HepG2 (cell line): ENCODE results near the gene PDZD7. TPM values are rescaled to one million over a fixed set of nuclear protein-coding genes. Genes with fewer than 3 reads are reported as not detected.
A peak's percentile ranks its signal among the peaks of the same experiment; 100 is the strongest.

Source experiments
- CSRNP1 ChIP-seq: sonication (generic); formaldehyde crosslinking; IDR thresholded peaks from 2 replicates; pipeline ENCODE4 v1.8.1; 2023; ENCODE audit warnings: mild to moderate bottlenecking, missing genetic modification reagents
- DMAP1 ChIP-seq: IDR thresholded peaks from 2 replicates; pipeline ENCODE4 v1.6.1; 2016
- E2F5 ChIP-seq: sonication (generic); formaldehyde crosslinking; conservative IDR thresholded peaks from 2 replicates; pipeline ENCODE4 v1.4.0; 2020; ENCODE audit warnings: missing genetic modification reagents
- HIVEP1 ChIP-seq: sonication (generic); formaldehyde crosslinking; IDR thresholded peaks from 2 replicates; pipeline ENCODE4 v1.4.0; 2020; ENCODE audit warnings: mild to moderate bottlenecking, missing genetic modification reagents
- HMGXB4 ChIP-seq, 2 experiments: sonication (generic) in 1 of 2; formaldehyde crosslinking in 1 of 2; IDR thresholded peaks; 2 replicates each; pipeline versions ENCODE4 v1.4.0 to v1.6.1; 2018 to 2020; ENCODE audit warnings: missing genetic modification reagents in 2 of 2, borderline replicate concordance in 1 of 2, low read depth in 1 of 2, mild to moderate bottlenecking in 1 of 2, missing biosample characterization in 1 of 2
- KAT7 ChIP-seq: IDR thresholded peaks from 2 replicates; pipeline ENCODE4 v1.6.1; 2018; ENCODE audit warnings: borderline replicate concordance, missing compliant biosample characterization
- NFIC ChIP-seq: IDR thresholded peaks from 2 replicates; pipeline ENCODE4 v1.6.1; 2012; ENCODE audit warnings: mild to moderate bottlenecking, low read length, inconsistent platforms
- NKX3-1 ChIP-seq: sonication (generic); formaldehyde crosslinking; IDR thresholded peaks from 2 replicates; pipeline ENCODE4 v1.5.0; 2020; ENCODE audit warnings: missing genetic modification reagents
- PHB2 ChIP-seq: fragments of 450-650 bp; IDR thresholded peaks from 2 replicates; pipeline ENCODE4 v1.6.1; 2018; ENCODE audit not compliant: partially characterized antibody
- TBL1XR1 ChIP-seq: fragments of 150-350 bp; IDR thresholded peaks from 2 replicates; pipeline ENCODE4 v1.6.1; 2014; ENCODE audit warnings: borderline replicate concordance, low read length; ENCODE audit not compliant: partially characterized antibody
- TERF1 ChIP-seq: sonication (generic); formaldehyde crosslinking; IDR thresholded peaks from 2 replicates; pipeline ENCODE4 v1.8.0; 2022; ENCODE audit warnings: mild to moderate bottlenecking, missing genetic modification reagents, moderate library complexity
- TFE3 ChIP-seq: IDR thresholded peaks from 2 replicates; pipeline ENCODE4 v1.6.1; 2016
- ZBTB42 ChIP-seq: sonication (generic); formaldehyde crosslinking; IDR thresholded peaks from 2 replicates; pipeline ENCODE4 v1.5.0; 2020; ENCODE audit warnings: mild to moderate bottlenecking, missing genetic modification reagents
- ZFP36L2 ChIP-seq: sonication (generic); formaldehyde crosslinking; IDR thresholded peaks from 2 replicates; pipeline ENCODE4 v1.4.0; 2020; ENCODE audit warnings: missing genetic modification reagents
- ZNF180 ChIP-seq: sonication (generic); formaldehyde crosslinking; IDR thresholded peaks from 2 replicates; pipeline ENCODE4 v1.4.0; 2020; ENCODE audit warnings: low read depth, missing genetic modification reagents, borderline replicate concordance
- ZNF343 ChIP-seq: sonication (generic); formaldehyde crosslinking; IDR thresholded peaks from 2 replicates; pipeline ENCODE4 v1.4.0; 2020; ENCODE audit warnings: mild to moderate bottlenecking, missing genetic modification reagents
- ZNF460 ChIP-seq: sonication (generic); formaldehyde crosslinking; IDR thresholded peaks from 2 replicates; pipeline ENCODE4 v1.5.1; 2020; ENCODE audit warnings: missing genetic modification reagents, mild to moderate bottlenecking, borderline replicate concordance
- ZNF720 ChIP-seq: sonication (generic); formaldehyde crosslinking; IDR thresholded peaks from 2 replicates; pipeline ENCODE4 v1.4.0; 2020; ENCODE audit warnings: missing genetic modification reagents
- ZNF891 ChIP-seq: sonication (generic); formaldehyde crosslinking; IDR thresholded peaks from 2 replicates; pipeline ENCODE4 v1.5.0; 2020; ENCODE audit warnings: mild to moderate bottlenecking, missing genetic modification reagents
- polyA plus RNA-seq, 8 experiments: library from polyadenylated mRNA; depleted of rRNA in 3 of 8; stranded (reverse) in 7 of 8; unstranded in 1 of 8; fragments of >200 nt; fragmentation: Illumina TruSeq in 4 of 8; extraction: Trizol in 4 of 8; gene quantifications; 2 replicates each; pipeline versions ENCODE4 v1.2.1 to v1.2.3, GENCODE V29; 2011 to 2016; ENCODE audit warnings: low read depth in 4 of 8, missing spikeins in 1 of 8, mixed read lengths in 1 of 8; ENCODE audit not compliant: insufficient read depth in 1 of 8
- total RNA-seq, 5 experiments: library from RNA; depleted of rRNA; stranded (reverse); fragments of >200 nt; fragmentation: Illumina TruSeq; extraction: Trizol; gene quantifications; 2 replicates each; pipeline ENCODE4 v1.2.3, GENCODE V29; 2016; ENCODE audit warnings: low read depth in 1 of 5

PDZD7 gene
- total and polyA plus RNA-seq, 2 of the 13 experiments (the other 11 are each of a cell fraction or from before 2014, with no cell fraction given), result 0.58 to 0.73 TPM

- TF ChIP-seq CSRNP1 (CRISPR knock-in tag), result peak; percentile 90; the same call in 1 of the 2 replicates
- no peak for TF ChIP-seq NFIC
- no peak; the same call in none of the 2 replicates for TF ChIP-seq DMAP1 (CRISPR knock-in tag)
- no peak for TF ChIP-seq ZNF720 (CRISPR knock-in tag)
- TF ChIP-seq ZFP36L2 (CRISPR knock-in tag), result no peak
- TF ChIP-seq HIVEP1 (CRISPR knock-in tag), result no peak; the same call in 1 of the 2 replicates
- TF ChIP-seq NKX3-1 (CRISPR knock-in tag), result peak; percentile 76; the same call in 1 of the 2 replicates
- TF ChIP-seq E2F5 (CRISPR knock-in tag), result no peak
- TF ChIP-seq PHB2, result no peak
- TF ChIP-seq TBL1XR1, result no peak
- peak; percentile 88; the same call in 1 of the 2 replicates for TF ChIP-seq ZNF891 (CRISPR knock-in tag)
- peak; percentile 49 to 53; a peak in 3 of 4 replicates for TF ChIP-seq HMGXB4 (CRISPR knock-in tag; IDR thresholded peaks at IDR 0.05; ENCODE audit: borderline replicate concordance in 1 of 2, low read depth in 1 of 2)
- TF ChIP-seq TERF1, result 0 out of 2 replicates have a peak, but pooled peaks have one; percentile 92
- TF ChIP-seq ZNF180 (CRISPR knock-in tag), result no peak
- no peak for TF ChIP-seq ZNF460 (CRISPR knock-in tag)
- peak; percentile 84; the same call in 1 of the 2 replicates for TF ChIP-seq ZNF343 (CRISPR knock-in tag)
- TF ChIP-seq KAT7 (CRISPR knock-in tag), result no peak
- TF ChIP-seq ZBTB42 (CRISPR knock-in tag), result no peak
- TF ChIP-seq TFE3 (CRISPR knock-in tag), result no peak; the same call in none of the 2 replicates
Observed at GRCh38 chr10:100986952-100987684, 43.8 kb downstream of the PDZD7 start, which contains the start of the genes MRPL43 and TWNK (continued).
